Retina (tissue), 1 donor: Measurements from ENCODE around the gene TRIM69.
"Not testable (repeated sequence)": the region's sequence is repeated elsewhere in the genome, so short reads cannot be mapped to it uniquely, and the experiment has no call there.

Experiments
- DNase-seq: peaks from one replicate; pipeline ENCODE4 v3.0.0-alpha.2; 2016

The TRIM69 gene

GRCh38 chr15:44753345-44753744 lies 17.0 kb downstream of the TRIM69 start:
- DNase-seq = no peak

GRCh38 chr15:44763187-44763586 lies 26.9 kb downstream of the TRIM69 start:
- no peak for DNase-seq

- no peak for DNase-seq
These were observed 27.5 kb downstream of the TRIM69 start for GRCh38 chr15:44763848-44764247.

- no peak for DNase-seq
These were observed 28.7 kb downstream of the TRIM69 start for GRCh38 chr15:44765036-44765435.

- DNase-seq = no peak
These were observed 33.2 kb downstream of the TRIM69 start for GRCh38 chr15:44769521-44769920.

- DNase-seq = not testable (repeated sequence)
These were observed 34.4 kb downstream of the TRIM69 start for GRCh38 chr15:44770715-44771114.

GRCh38 chr15:44775953-44776352 lies 39.6 kb downstream of the TRIM69 start:
- peak; percentile 18 for DNase-seq

- DNase-seq = no peak
These were observed 43.4 kb downstream of the TRIM69 start for GRCh38 chr15:44779761-44780160.

DNA sequence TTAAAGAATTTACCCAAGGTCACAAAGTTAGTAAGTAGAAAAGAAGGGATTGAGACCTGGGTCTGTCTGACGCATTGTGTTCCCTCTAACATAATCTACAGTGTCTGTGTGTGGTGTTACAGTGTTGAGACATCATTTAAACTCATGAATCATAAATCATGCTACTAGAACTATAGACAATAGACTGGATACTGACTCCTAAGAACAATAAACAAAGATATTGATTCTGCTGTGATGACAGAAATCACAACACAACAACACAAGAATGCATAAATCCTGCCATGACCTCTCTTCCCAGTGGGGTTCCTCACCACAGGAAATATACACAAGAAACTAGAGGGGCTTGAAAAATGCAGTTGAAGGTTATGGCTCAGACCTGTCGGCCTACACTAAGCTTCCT lies 44.3 kb downstream of the TRIM69 start:
- no peak for DNase-seq

DNA sequence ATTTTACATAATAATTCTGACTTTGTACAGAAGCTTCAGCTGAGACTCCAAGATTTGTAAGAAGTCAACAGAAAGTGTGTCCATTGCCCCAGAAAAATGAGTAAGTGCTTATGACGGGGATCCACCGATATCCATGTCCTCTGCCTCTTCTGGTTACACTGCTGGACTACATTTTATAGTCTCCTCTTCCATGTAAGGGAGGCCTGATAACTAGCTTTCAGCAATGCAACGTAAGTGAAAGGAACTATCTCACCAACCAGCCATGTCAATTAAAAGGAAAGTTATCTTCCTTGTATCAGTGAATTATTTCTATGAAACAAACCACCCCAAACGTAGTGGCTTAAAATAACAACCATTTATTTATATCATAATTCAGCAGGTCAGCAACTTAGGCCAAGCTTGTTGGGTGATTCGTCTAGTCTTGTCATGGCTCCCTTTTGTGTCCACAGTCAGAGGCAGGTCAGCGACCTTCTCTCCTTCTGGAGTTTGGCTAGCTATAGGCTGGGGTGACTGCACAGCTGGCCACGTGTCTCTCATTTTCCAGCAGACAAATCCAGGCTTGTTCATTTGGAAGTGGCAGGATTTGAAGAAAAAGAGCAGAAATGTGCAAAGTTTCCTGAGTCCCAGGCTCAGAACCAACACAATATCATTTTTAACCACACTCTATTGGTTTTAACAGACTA lies 44.9 kb downstream of the TRIM69 start:
- DNase-seq = no peak

DNA sequence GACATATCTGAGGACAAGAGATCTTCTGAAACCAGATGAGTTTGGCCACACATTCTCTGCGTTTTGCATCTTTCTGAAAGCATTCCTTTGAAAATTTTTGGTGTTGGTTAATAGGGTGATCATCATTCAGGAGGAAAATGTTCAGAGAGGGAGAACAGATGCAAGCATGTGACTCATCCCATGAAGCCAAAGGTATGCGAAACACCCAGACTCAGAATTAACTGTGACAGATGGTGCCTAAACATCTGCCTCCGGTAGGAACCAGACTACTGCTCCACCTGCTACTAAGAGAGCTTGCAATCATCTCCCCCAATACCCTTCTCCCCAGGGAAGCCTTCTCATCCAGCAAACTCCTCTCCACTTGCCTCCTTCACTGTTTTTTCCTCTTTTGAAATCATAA lies 46.2 kb downstream of the TRIM69 start:
- DNase-seq = no peak

DNA sequence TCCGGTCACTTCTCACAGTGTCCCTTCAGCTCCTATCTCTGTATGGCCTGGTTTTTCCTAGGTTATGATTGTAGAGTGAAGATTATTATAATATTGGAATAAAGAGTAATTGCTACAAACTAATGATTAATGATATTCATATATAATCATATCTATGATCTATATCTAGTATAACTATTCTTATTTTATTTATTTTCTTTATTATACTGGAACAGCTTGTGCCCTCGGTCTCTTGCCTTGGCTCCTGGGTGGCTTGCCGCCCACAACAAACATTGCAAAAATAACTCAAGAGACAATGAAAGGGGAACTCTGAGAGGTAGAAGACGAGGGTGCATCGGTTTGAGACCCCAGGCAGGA lies 48.6 kb downstream of the TRIM69 start:
- DNase-seq = not testable (repeated sequence)

DNA sequence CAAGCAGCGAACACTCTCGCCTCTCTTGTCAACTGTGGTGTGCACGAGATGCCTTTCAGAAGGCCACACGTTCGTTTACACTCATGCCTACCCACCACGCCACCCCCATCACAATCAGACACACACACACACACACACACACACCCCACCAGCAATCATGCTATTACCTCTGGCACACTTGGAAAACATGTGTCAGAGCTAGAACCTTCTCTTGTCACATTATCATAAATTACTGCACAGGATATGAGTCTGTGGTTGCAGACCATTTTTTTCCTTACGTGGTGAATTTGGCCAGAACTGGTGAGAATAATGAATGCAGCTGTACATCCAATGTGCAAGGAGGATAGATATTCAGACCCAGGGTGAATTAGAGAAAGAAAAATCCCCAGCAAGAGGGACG lies 52.4 kb downstream of the TRIM69 start:
- DNase-seq = no peak

GRCh38 chr15:44790215-44790614 lies 53.9 kb downstream of the TRIM69 start:
- DNase-seq = no peak

- DNase-seq = no peak
These were observed 54.3 kb downstream of the TRIM69 start for GRCh38 chr15:44790656-44791055.

DNA sequence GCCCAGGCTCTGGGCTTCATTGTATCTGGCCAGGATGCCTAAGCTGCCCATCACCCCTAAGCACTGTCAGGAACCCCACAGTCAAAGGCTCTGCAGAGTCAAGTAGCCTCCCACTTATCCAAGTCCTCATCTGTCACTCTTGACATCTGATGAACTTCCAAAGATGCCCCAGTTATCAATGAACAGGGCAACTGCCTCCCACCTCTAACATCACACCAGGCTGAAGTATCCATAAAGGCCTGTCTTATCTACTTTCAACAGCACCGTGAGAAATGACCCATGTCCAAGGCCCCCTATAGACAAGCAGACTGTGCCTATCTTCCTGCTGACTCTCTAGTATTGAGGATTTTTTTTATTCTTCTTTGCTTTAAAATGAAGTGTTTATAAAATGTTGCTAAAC lies 56.4 kb downstream of the TRIM69 start:
- DNase-seq = no peak

GRCh38 chr15:44794072-44794471 lies 57.7 kb downstream of the TRIM69 start:
- DNase-seq = no peak

DNA sequence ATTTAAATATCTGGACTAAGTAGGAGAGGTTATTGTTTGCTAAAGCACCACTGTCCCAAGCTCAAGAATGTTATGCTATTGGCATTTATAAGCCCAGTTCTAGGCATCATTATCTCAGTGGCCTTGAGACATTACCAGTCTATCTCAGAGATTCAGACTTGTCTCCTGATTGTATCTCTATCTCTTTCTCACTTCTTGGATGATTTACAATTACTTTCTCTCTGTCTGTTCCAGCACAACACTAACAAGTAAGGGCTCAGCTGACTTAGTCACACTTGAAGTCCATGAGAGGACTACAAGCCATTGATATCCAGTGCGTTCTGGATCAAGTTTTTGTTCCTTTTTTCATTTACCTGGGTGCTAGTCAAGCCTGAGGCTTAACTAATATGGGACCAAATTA lies 60.2 kb downstream of the TRIM69 start:
- no peak for DNase-seq

DNA sequence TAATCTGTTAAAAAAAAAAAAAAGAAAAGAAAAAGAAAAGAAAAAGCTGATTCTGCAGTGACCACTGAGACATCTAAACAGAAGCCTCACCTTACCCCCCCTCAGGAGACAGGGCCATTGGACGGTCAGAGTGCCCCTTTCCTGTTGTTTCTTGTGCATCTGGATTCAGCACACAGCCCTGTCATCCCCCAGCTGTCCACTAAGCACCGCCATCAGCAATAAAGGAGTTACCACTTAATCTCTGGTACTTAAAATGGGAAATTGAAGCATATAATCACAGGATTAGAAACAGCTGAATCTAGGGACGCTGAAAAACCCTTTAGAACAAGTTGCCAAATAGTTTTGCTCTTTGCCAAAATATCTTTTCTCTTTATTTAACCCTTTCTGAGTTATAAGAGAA lies 62.5 kb downstream of the TRIM69 start:
- no peak for DNase-seq

GRCh38 chr15:44801364-44801763 lies 65.0 kb downstream of the TRIM69 start:
- DNase-seq = no peak

DNA sequence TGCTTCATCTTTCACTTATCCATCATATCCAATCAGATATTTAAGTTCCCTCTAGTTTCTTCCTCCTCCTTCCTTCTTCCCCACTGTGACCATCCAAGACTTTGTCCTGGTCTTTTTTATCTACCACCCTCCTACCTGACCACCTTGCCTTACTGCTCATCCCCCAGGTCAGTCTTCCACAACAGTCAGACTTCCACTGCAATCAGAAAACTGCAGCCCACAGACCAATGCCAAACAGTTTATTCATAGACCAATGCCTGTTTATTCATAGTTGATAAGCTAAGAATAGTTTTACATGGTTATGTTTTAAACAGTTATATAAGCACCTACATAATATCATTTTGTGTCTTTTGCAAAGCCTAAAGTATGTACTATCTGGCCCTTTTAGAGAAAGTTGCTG lies 65.5 kb downstream of the TRIM69 start:
- DNase-seq = no peak

DNA sequence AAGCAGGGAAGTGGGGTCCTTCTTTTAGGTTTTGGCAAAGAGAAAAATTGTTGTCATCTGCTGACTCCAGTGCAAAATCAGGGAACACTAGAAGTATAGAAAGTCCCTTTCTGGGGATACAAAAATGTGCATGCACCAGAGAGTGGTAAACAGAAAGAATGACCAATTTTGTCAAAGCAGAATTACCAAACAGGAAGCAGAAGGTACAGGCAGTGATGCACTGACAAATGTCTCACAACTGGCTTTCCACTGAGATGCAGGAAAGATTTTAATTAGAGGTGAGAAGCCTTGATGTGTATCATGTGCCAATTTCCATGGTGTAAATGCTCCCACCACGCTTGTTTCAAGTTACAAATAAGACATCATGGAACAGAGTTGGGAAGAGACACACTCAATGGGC lies 66.0 kb downstream of the TRIM69 start:
- DNase-seq = no peak

- DNase-seq = no peak
These were observed 68.1 kb downstream of the TRIM69 start for GRCh38 chr15:44804298-44805046.

DNA sequence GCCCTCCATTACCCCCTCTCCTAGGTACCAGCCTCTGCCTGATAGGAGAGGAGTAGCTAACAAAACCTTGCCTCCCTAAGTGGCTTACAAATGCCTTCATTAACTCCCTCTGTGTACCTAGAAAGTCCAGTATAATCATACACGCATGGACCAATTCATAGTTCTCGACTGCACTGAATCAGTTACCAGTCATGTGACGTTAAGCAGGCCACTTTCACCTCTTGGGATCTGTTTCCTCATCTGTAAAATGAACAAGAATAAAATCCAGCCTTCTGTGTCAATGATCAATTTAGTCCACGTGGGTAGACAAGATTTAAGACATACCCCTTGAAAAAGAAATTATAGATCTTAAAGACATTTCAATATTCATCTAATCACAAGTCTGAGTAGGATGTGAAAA lies 72.2 kb downstream of the TRIM69 start:
- DNase-seq = no peak

- DNase-seq = no peak
These were observed 73.9 kb downstream of the TRIM69 start for GRCh38 chr15:44810237-44810636.
